WTC11 (cell line): Measurements from ENCODE around the gene CD180.

ENCODE experiments used
- ATF6 ChIP-seq: sonication (generic); formaldehyde crosslinking; IDR thresholded peaks from 2 replicates; pipeline ENCODE4 v1.8.1; 2023; ENCODE audit warnings: mild to moderate bottlenecking, missing genetic modification reagents
- CTCF ChIP-seq: fragments of 200-600 bp; IDR thresholded peaks from 2 replicates; pipeline ENCODE4 v1.8.0; 2022; ENCODE audit warnings: antibody characterized with exemption
- E2F5 ChIP-seq: sonication (generic); formaldehyde crosslinking; IDR thresholded peaks from 2 replicates; pipeline ENCODE4 v1.8.1; 2022; ENCODE audit warnings: mild to moderate bottlenecking, moderate library complexity, missing genetic modification reagents
- TCF7 ChIP-seq: sonication (generic); formaldehyde crosslinking; IDR thresholded peaks from 2 replicates; pipeline ENCODE4 v1.8.0; 2022; ENCODE audit warnings: mild to moderate bottlenecking, low read depth, missing genetic modification reagents, moderate library complexity
- ZBTB21 ChIP-seq: sonication (generic); formaldehyde crosslinking; IDR thresholded peaks from 2 replicates; pipeline ENCODE4 v1.8.1; 2023; ENCODE audit warnings: mild to moderate bottlenecking, missing genetic modification reagents, borderline replicate concordance

- TF ChIP-seq E2F5 (CRISPR knock-in tag) (no peak), ZBTB21 (no peak), CTCF (no peak), ATF6 (CRISPR knock-in tag) (no peak), TCF7 (CRISPR knock-in tag) (no peak)
Measured at GRCh38 chr5:67182301-67182790, 14.3 kb downstream of the CD180 start.
